CD4-positive, alpha-beta T cell treated with Interferon gamma for 1 hour (primary cell): Measurements from ENCODE around the gene PUDP.
A peak's percentile ranks its signal among the peaks of the same experiment; 100 is the strongest.
"Not testable (repeated sequence)": the region's sequence is repeated elsewhere in the genome, so short reads cannot be mapped to it uniquely, and the experiment has no call there.

Source experiments
- DNase-seq: peaks from one replicate; pipeline ENCODE4 v3.0.0-alpha.2; 2020

Gene PUDP

DNA sequence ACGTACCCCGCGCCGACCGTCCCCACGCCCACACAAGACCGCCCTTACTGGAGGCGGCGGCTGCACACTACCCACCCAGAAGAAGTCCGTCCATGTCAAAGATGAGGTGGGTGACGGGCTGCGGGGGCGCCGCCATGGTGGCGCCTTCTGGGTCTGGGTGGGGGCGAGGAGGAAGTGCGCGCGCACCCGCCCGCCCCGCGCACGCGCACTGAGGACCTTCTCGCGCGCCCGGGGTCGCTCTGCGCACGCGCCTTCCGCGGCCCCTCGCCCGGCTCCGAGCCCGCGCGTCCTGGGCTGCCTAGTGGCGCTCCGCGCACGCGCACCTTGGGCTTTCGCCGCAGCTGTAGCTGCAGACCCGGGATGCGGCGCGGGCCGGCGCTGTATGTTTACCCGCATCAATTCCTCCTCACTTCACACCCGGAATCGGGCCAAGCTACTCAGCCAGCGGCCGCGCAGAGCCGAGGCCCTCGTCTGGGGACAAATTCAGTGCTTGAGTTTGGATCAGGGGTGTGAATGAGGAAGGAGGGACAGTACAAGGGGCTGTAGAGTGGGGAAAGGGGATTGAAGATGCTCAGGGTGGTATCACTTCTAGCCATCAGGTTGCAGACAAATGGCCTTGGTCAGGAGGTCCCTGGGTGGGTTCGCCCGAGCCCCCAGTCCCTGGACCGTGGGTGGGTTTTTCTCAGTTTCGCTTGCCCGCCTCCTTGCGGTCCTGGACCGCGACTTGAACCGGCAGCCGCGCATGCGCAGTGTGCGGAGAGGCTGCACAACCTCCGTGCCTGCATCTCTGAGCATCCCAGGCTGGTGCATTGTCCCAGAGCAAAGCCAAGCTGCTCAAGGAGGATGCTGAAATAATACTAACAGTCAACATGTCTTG lies at the start of gene PUDP:
Gene PUDP (minus strand): TSS at position 176 of the 877 bp plus-strand sequence. CDS start 40 bp downstream, at position 136.
- peak; percentile 93 for DNase-seq

- no peak for DNase-seq
Measured at GRCh38 chrX:7194606-7195005, 46.7 kb upstream of the PUDP start.

DNA sequence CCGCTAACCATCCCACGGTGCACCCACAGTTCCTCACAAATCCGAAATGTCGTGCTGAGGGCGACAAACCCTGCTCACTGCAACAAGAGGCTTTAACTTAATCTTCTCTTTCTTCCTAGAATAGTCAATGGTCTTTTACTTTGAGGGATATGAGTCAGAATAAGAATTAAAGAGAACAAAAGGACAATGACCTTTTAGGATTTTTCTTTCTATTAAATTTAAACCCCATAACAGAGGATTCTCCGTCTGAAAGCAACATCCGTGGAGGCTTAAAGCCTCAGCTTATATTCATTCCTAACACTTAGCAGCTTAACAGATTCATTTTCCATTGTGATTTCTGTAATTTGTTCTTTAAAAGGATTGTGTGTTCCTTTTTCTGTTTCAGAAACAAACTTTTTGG lies 44.9 kb upstream of the PUDP start:
- no peak for DNase-seq

DNA sequence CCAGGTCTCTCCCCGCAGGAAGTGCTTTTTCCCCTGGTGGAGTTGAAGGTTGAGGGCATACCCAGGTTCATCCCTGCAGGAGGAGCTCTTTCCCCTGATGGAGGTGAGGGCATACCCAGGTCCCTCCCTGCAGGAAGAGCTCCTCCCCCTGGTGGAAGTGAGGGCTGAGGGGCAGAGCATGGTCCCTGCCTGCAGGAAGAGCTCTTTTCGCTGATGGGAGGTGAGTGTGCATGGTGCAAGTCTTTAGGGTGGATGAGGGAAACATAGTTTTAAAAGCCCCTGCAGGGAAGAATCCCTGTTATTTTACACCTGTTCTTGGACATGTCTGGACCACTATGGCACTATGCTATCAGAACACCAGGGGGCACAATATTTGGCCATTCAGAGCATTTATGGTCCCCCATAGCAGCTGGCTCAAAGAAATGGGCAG lies 43.7 kb upstream of the PUDP start:
- DNase-seq: no peak

- DNase-seq: no peak
Measured at GRCh38 chrX:7190157-7190556, 42.2 kb upstream of the PUDP start.

GRCh38 chrX:7188672-7189071 lies 40.7 kb upstream of the PUDP start:
- DNase-seq: no peak

DNA sequence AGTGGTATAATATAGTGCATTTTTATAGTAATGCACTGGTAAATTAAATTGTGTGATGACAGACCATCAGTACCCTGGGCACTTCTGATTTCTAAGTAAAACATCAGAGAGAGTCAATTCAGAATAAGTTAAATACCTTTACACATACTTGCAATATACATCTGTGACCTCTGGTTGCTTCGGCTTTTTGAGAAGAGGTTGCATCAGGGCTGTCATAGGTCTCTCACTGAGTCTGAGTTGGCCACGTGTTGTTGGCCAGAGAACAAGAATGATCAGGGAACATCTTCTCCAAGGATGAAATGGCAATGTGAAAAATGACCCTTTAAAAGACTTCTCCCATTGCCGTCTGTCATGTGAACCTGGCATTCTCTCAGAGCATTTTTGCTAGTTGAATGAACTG lies 36.9 kb upstream of the PUDP start:
- no peak for DNase-seq

DNA sequence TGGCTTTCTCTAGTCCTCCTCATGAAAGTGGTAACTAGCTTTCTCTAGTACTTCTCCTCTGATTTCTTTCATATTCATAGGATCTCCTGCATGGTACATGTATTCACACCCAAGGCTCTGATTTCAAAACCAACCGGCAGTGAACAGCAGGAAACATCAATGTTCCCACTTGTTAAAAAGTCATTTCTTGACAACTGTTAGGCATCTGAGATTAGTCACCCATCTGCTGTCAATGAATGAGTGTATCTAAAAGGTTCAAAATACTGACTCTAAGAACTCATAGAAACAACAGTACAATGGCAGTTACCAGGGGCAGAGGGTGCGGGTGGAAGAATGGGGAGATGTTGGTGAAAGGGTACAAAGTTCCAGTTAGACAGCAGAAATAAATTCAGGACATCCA lies 31.5 kb upstream of the PUDP start:
- DNase-seq: no peak

GRCh38 chrX:7178859-7179258 lies 30.9 kb upstream of the PUDP start:
- DNase-seq: not testable (repeated sequence)

DNA sequence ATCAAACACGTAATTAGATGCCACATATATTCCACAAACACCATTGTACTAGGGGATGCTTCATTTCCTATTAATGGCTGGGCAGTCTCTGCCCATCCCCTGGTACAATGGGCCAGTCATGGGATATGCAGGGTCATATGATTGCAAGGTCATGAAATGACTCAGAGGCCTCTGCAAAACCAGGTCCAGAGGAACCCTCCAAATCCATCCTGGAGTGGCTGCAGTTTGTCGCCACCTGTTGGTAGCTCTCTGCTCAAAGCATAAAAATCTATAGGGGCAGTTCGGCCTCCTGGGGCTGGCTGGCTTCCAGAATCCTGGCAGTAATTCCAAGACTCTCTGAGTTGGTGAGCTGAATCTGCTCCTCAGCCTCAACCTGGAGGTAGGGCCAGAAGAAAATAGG lies 22.9 kb upstream of the PUDP start:
- DNase-seq: peak; percentile 26

- no peak for DNase-seq
Measured at GRCh38 chrX:7169627-7170026, 21.7 kb upstream of the PUDP start.

DNA sequence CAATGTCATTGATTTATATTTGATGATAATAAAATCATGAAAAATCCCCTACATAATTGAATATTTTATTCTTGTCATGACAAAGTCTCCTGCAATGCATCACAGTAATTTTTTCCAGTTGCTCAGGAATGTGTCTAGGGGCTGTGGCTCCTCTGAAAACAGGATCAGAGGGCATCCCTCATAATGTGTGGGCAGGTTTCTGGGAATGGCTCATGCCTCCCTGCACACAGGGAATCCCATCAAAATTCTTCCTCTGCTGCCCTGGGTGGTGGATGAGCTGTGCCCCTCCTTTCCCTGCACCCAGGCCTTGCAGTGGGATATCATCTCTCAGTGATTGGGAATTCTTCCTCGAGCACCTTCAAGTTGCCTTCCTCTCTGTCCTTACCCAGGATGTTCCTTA lies 20.4 kb upstream of the PUDP start:
- DNase-seq: no peak

DNA sequence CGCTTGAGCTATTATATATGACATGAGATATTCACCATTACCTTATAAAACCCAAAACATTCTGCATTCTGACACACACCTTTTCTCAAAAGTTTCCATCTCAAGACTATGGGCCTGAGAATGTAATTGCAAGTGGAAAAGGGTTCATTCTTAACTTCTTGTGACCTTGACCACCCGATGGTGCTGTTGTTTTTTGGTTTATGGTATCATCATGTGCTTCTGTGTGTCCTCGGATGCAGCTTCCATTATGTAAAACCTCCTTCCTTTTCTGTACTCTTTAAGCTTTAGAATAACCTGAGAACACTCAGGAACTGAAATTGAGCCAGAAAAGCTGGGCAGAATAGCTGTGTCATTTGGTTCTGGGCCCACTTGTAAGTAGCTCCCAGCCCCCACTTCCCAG lies 16.2 kb upstream of the PUDP start:
- no peak for DNase-seq

- DNase-seq: no peak
Measured at GRCh38 chrX:7163146-7163677, 15.3 kb upstream of the PUDP start.

- no peak for DNase-seq
Measured at GRCh38 chrX:7159149-7159861, 11.4 kb upstream of the PUDP start.

DNA sequence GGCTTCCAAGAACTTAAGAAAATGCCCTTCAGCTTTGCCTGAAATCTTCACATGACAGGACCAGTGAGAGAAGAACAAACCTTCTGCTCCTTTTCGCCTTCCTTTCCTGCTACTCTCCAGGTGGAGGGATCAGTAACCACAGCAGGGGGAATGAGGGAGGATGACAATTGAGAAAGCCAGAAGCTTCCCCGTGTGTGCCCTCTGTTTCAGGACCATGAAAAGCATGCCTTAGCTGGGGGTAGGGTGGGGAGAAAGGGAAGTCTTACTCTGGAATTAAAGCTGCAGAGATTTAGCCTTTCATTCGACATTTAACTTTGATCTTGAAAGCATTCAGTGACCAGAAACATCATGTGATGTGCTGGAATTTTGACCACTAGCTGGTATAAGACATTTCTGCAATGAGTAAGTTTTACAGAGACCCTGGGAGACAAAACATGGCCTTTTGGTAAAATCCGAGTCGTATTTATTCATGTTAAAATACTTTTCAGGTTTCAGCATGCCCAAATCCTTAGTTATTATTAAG lies 10.6 kb upstream of the PUDP start:
- no peak for DNase-seq

DNA sequence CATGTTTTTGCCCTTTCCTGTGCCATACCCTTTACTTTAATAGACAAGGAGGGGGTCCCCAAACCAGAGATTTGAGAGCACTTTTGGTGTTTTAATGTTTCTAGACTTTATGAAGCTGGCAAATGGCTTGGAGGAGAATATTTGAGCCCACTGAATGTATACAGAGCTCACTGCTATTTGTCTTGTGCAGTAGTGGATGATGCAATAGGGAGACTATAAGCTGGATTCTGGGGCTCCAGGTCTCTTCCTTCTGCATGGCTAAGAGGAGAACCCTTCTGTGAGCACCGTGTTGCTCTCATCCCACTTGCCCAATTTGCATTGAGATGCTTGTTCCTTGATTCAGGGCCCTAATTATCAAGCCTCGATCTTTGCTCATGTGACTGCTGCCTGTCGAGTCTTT lies 8.9 kb upstream of the PUDP start:
- DNase-seq: no peak

GRCh38 chrX:7155163-7155562 lies 7.2 kb upstream of the PUDP start:
- DNase-seq: no peak

GRCh38 chrX:7154041-7154597 lies 6.2 kb upstream of the PUDP start:
- no peak for DNase-seq

DNA sequence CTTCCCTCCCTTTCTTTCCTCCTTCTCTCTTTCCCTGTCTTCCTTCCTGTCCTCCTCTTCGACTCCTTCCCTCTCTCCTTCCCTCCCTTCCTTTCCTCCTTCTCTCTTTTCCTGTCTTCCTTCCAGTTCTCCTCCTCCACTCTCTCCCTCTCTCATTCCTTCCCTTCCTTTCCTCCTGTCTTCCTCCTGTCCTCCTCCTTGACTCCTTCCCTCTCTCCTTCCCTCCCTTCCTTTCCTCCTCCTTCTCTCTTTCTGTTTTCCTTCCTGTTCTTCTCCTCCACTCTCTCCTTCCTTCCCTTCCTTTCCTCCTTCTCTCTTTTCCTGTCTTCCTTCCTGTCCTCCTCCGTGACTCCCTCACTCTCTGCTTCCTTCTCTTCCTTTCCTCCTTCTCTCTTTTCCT lies 5.3 kb upstream of the PUDP start:
- no peak for DNase-seq

GRCh38 chrX:7149411-7149810 lies 1.5 kb upstream of the PUDP start:
- DNase-seq: no peak

DNA sequence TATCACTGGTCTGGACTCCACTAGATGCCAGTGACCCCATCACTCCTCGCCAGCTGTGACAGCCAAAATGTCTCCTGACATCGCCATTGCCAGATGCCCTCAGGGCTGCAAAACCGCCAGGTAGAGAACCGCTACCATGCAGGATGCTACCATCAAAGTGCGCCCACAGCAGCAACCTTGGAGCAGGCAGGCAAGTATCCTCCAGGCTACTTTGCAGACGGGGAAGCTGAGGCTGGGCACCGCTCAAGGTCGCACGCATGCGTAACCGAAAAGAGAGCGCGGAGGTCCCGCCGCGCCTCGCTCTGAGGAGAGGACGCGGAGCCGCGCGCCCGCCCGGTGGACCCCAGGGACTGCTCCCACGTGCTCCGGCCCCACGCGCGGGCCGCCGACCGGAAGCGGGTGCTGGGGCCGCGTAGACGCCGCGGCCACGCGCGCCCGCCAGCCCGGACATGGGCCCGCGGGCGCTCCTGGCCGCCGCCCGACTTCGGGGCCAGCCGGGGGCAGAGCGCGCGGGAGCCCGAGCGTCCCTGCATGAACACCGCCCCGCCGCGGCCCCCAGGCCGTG lies 458 bp downstream of the PUDP start, which contains the start of gene STS:
Gene STS (plus strand): TSS at position 300 of the 565 bp plus-strand sequence. CDS start 105,488 bp downstream, outside the sequence.
- DNase-seq: no peak
